GM10248 (cell line): ENCODE results near the gene PRR16.

ENCODE experiments used
- CTCF ChIA-PET: fragments of 300-600 bp; sonication (Branson Sonifier 250); formaldehyde crosslinking; extraction: SDS; loops from one replicate; lab custom pipeline; 2021; ENCODE audit warnings: antibody characterized with exemption; lab: Yijun Ruan, JAX
- POLR2A ChIA-PET: fragments of 350-650 bp; sonication (Branson Sonifier 250); formaldehyde crosslinking; extraction: SDS; loops from one replicate; lab custom pipeline; 2020; ENCODE audit warnings: antibody characterized with exemption; lab: Yijun Ruan, JAX
- DNase-seq: peaks from one replicate; pipeline ENCODE4 v3.0.0; 2012; ENCODE audit errors: extremely low spot score
- TF ChIP-seq, protein P1 (sequence below): IDR thresholded peaks from 2 replicates; pipeline ENCODE4 v1.5.1; 2012; ENCODE audit warnings: mild to moderate bottlenecking, low read depth; ENCODE audit errors: extremely low read depth, missing control alignments, control extremely low read depth

Gene PRR16

DNA sequence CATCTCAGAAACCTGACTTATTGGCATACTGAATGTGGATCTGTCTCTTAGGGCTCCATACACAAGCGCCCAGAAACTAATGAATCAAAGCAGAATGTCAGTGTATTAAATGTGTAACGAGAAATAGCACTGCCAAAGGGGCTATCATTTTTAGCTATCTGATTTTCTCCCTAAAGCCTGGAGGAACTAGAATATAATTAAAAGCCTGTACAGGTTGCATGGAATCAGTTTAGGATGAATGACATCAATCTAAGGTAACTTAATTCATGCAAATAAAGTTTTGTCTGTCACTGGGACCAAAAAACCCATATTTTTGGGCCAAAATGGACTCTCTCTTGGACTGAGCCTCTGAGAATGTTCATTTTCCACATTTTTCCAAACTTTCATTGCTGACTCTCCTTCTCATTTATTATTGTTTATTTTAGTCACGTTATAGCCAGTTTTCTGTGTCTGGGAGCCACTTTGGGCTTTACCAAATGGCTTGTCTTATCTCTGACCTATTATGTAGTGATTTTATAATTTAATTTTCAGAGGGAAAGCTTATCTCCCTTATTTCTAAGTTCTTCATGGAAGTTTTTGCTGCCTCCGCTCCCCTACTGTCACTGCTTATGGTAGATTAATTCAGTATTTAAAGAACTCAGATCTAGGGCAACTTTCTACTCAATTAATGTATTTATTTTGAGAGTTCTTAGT is 47.0 kb downstream of the PRR16 start:
- DNase-seq = no peak
- TF ChIP-seq, protein P1, sequence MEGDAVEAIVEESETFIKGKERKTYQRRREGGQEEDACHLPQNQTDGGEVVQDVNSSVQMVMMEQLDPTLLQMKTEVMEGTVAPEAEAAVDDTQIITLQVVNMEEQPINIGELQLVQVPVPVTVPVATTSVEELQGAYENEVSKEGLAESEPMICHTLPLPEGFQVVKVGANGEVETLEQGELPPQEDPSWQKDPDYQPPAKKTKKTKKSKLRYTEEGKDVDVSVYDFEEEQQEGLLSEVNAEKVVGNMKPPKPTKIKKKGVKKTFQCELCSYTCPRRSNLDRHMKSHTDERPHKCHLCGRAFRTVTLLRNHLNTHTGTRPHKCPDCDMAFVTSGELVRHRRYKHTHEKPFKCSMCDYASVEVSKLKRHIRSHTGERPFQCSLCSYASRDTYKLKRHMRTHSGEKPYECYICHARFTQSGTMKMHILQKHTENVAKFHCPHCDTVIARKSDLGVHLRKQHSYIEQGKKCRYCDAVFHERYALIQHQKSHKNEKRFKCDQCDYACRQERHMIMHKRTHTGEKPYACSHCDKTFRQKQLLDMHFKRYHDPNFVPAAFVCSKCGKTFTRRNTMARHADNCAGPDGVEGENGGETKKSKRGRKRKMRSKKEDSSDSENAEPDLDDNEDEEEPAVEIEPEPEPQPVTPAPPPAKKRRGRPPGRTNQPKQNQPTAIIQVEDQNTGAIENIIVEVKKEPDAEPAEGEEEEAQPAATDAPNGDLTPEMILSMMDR = no peak
- CTCF ChIA-PET = no interaction called here
- POLR2A ChIA-PET = no interaction called here

DNA sequence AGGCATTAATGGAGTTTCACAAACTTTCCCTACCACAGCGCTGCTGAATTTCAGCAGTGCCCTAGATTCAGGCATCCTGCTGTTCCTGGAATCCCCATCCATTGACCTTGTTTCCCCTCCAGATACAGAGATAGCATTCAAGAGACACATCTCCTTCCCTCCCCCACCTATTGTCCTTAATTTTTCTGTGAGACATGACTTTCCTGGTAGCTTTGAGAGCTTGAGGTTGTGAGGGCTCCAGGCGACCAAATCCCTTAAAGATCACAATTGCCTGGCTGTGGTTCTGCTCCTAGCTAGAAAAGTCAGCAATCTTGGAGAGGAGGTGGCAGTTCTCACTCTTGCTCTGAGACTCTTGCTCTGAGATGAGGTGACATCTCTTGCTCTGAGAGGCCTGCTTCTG is 48.0 kb downstream of the PRR16 start:
- ChIA-PET CTCF (no interaction called here), POLR2A (no interaction called here)
- TF ChIP-seq, protein P1 = no peak
- no peak for DNase-seq

DNA sequence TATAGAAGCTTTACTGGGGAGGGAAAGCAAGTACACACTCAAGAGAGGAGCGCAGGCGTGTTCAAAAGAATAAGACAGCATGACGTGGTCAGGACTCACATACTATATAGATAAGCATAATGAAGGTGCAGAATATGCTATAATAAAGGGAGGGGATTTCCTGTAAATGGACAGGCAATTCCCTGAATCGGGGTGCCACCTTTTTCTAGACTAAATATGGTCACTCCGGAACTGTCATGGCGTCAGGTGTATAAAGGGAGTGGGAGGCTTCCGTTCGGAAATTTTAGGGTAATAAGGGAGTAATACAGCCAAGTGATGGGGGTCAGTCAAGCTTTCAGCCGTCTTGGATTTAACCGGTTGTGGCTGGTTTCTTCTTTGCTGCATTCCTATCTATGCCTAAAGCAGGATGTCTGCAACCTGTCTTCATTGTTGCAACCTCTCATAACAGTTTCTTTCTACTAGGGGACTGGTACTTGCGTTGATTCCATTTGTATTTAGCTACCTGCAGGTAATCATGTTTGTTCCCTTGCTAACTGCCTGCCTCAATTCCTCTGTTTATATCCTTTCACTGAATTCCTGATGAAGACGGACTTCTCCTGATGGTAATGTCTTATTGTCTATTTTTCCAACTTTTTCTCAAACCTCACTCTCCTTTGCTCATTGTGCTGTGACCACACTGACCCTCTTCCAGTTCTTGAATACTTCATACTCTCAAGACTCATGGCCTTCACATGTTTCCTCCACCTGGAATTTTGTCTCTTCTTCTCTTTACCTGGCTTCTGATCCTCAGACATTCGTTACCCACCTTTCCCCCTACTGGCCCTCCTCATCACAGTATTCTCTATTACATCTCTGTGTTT is 48.9 kb downstream of the PRR16 start:
- no peak for DNase-seq
- ChIA-PET POLR2A (no interaction called here), CTCF (no interaction called here)
- TF ChIP-seq, protein P1 = no peak

DNA sequence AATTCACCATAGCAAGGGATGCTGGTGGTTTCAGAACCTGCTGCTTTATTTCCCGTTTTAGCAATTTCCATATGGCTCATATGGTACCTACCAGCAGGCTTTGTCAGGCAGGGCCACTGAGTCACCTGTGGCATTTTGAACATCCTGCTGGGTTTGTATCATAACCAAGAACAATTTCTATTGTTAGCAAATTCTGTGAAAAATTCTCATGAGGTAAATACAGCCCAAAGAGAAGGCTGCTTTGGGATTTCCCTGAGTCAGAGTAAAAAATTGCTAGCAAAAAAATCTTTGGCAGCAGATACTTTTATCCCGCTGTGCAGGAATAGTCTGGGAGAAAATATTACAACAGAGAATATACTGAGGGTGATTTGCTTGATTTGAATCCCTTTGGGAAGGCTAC is 52.7 kb downstream of the PRR16 start:
- no peak for DNase-seq
- CTCF ChIA-PET = interaction anchor here (1.2 kb wide), 1 partner anchor 14 kb away, joined by 3 read pairs; no protein-coding TSS in a partner anchor
- TF ChIP-seq, protein P1 = no peak

DNA sequence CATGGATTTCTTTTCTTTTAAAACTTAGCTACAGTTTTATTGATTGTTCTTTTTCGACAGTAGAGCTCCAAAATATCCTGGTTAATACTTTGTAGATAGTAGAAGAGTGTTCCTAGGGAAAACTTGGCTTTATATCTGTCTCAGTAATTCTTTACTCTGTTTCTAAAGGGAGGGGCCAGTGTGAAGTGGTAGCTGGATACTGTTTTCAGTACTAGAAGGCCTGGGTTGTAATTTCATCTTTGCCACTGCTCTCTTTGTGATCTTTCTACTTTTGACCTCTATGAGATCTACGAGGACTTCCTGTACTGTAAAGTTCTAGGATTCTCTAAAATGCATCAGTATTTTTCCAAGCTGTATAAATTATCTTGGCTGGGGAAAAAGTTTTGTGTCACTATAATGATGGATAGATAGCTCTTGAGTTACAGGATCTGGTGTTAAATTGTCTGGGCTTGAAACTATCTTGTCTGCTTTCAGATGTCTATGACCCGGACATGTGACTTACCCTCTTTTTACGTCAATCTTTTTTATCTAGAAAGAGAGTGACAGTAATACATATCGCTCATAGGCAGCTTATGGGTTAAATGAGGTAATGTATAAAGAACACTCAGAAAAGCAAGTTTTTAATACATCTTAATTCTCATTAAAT is 53.6 kb downstream of the PRR16 start:
- POLR2A ChIA-PET = no interaction called here
- DNase-seq = no peak
- TF ChIP-seq, protein P1 = no peak
- CTCF ChIA-PET = interaction anchor here (1.2 to 2.2 kb wide), 2 partner anchors 8 to 13 kb away, joined by 3 to 8 read pairs; no protein-coding TSS in a partner anchor

More for the DNA sequence above, 52.7 kb downstream of the PRR16 start:
- POLR2A ChIA-PET = no interaction called here

DNA sequence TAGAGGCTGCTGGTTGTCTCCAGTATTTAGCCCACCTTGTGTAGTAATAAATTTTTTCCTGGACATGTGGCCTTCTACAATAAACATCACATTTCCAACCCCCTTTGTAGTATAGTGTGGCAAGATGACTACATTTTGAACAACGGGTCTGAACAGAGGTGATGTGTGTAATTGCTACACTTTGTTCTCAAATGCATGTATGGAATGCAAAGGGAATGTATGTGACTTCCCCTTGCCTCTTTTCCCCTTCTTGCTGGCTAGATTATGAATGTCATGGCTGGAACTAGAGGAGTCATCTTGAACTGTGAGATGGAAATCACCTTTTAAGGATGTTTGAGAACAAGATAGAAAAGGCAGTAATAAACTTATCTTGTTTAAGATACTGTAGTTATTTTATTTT is 54.5 kb downstream of the PRR16 start:
- no peak for DNase-seq
- ChIA-PET CTCF (interaction anchor here (2.2 kb wide), 1 partner anchor 9 kb away, joined by 8 read pairs; no protein-coding TSS in a partner anchor), POLR2A (no interaction called here)
- TF ChIP-seq, protein P1 = no peak
